Smooth muscle cell of the brain vasculature (primary cell): ENCODE data around the gene C2orf69.

Experiments
- DNase-seq: peaks from one replicate; pipeline ENCODE4 v3.0.0-alpha.2; 2012; ENCODE audit warnings: low read depth, low spot score

C2orf69 gene

DNA sequence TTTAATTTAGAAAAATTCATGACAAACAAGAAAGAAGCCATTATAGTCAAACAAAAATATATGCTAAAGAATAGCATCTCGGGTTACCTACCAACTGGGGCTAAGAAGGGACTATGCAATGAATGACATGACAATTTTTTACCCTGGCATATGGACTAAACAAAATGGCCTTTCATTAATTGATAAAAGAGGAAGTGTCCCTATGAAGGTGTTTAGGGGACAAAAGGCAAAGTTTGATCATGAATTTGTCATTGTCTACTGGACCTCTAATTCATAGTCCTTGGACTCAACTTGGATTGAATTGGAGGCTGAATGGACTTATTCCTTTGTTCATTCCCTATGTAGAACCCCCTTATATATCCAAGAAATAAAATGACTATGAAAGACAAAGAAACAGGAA lies 57.0 kb downstream of the C2orf69 start:
- no peak for DNase-seq

DNA sequence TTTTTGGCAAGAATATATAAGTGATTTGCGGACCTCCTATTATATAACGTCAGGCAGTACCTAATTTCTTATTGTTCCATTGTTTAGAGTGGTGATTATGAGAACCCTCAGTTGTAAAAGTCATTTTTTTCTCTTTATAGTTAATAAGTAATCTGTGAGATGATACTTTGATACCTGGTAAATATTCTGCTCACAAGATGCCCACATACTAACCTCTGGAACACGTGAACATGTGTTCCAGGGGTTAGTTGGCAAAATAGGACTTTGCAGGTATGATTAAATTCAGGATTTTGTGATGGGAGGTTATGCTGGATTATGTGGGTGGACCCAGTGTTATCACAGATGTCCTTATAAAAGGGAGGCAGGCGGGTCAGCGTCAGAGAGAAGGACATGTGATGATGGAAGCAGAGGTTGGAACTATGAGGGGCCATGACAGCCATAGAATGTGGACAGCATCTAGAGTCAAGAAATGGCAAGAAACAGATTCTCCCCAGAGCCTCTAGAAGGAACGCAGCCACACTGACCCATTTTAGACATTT lies 61.1 kb downstream of the C2orf69 start:
- no peak for DNase-seq

DNA sequence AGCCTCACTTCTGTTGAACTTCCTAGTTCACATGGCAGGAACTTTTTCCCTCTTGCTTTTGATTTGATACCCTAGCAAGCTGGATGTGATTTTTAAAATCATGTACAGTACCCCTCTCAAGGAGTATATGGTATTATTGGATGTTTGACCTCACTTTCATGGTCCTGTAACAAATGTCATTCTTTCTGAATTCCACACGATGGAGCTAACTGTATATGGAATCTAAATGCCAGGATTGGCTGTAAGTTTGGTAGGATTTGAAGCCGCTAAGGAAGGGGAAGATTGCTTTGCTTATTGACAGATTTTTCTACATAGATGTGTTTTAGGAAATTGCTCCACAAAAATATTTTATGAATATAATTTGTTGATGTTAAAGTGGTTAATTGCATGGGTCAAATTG lies 62.6 kb downstream of the C2orf69 start:
- no peak for DNase-seq

DNA sequence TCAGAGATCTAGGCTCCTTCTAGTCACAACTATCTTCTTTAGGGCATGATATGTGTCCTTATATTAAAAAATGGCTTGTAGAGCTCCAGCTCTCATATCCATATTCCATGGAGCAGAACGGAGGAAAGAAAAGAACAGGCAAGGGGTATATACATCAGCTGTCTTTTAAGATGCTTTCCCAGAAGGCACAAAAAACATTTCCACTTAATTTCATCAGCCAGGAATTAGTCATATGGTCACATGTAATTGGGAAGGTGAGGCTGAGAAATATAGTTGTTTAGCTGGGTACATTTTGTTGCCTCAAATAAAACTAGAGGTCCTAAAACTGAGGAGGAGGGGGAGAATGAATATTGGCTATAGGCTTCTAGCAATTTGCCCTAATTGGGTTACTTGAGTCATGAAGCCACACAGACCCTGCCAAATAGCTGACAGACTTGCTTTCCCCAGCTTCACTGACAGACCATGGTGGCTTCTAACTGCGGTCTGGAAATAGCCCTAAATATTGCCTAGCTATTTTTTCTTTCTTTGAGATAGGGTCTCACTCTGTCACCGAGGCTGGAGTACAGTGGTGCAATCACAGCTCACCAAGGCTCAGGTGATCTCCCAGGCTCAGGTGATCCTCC lies 64.3 kb downstream of the C2orf69 start:
- no peak for DNase-seq
